NCI-H82 treated with DMSO at 0.1 percent for 48 hours (cell line): ENCODE data around the gene IMMP2L.
"Not testable (repeated sequence)": the region's sequence is repeated elsewhere in the genome, so short reads cannot be mapped to it uniquely, and the experiment has no call there.

ENCODE experiments used
- DNase-seq: peaks from one replicate; lab custom pipeline; 2025; ENCODE audit not compliant: unreplicated experiment; lab: John Stamatoyannopoulos, UW

The IMMP2L gene

GRCh38 chr7:111088328-111088727, 474.0 kb downstream of the IMMP2L start:
- DNase-seq, result no peak

GRCh38 chr7:111086532-111086931, 475.8 kb downstream of the IMMP2L start:
- DNase-seq, result no peak

DNA sequence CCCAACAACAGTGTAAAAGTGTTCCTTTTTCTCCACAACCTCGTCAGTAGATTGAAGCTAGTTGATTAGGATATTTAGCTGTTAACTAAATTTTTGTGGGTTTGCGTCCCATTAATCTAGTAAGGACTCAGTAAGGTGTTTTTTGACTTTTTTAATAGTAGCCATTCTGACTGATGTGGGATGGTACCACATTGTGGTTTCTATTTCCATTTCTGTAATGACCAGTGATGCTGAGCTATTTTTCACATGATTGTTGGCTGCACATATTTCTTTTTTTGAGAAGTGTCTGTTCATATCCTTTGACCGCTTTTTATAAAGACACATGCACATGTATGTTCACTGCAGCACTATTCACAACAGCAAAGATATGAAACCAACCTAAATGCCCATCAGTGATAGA, 476.9 kb downstream of the IMMP2L start:
- no peak for DNase-seq

- DNase-seq, result no peak
These were observed 478.9 kb downstream of the IMMP2L start for GRCh38 chr7:111083413-111083812.

DNA sequence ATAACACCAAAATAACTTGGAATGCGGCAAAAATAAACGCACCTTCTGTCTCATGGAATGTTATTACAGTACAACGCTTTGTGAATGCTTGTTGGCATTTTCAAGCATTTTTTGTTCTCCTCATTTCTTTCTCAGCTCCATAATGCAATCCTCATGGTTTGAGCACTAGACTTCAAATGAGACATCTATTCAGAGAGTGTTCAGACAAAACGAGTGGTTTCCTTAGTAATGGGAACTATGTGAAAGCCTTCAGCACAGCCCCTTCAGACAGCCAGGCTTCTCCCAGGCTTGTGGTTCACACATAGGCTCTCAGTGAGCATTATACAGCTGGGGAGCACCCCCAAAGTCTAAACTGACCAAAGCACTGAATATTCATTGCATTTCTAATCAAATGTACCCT, 479.9 kb downstream of the IMMP2L start:
- no peak for DNase-seq

DNA sequence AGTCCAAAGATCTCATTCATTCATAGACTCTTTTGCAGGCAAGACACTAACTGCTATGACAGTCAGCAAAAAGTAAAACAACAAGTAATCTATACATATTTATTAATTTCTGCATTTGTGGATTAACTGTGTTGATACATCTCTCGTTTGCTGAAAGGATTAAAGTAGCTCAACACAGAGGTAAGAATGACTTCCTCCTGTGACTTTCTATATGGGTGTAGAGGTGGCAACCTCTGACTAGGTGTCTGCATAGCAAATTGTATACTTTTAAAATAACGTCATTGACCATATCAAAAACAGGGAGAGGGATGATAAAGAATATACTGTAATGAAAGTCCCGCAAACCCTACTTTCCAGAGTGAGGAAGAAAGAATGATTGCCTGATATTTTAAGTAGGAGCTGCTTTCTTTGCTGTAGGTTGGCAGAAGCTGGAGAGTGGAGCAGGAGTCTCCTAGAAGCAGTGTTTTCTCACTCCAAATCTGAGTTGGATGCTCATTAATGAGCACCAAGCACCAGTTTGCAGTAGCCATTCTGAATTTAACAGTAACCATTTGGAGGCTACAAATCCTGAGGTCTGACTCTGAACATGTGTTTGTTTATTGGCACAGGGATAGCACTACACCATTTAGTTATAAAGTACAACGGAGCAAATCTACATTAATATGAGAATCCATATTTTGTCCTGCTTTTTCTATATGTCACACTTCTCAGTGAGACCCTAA, 480.6 kb downstream of the IMMP2L start:
- no peak for DNase-seq

DNA sequence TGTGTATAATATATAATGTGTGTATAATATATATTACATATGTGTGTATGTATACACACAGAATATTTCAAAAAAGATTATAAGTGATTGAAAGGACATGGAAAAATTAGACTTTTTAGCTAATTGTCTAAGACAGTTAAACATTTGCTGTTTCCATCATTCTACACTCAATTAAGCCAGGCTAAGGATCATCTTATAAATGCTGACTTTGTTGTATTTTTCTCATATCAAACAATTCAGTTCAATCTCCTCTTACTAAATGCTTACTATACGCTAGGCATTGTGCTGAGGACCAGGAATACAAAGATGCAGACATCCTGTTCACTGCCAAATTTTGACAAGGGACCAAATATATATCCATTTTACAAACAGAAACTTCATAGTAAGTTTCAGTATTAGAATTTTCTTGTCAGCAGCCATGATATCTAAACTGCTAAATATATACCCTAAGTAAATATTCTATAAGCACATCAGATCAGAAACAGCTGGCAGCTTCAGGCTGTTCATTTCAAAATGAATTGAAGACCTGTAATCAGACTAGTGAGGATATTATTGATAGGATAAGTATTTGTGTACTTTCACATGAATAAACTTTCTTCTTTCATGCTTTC, 481.7 kb downstream of the IMMP2L start:
- DNase-seq, result no peak

- DNase-seq, result no peak
These were observed 485.3 kb downstream of the IMMP2L start for GRCh38 chr7:111077001-111077400.

DNA sequence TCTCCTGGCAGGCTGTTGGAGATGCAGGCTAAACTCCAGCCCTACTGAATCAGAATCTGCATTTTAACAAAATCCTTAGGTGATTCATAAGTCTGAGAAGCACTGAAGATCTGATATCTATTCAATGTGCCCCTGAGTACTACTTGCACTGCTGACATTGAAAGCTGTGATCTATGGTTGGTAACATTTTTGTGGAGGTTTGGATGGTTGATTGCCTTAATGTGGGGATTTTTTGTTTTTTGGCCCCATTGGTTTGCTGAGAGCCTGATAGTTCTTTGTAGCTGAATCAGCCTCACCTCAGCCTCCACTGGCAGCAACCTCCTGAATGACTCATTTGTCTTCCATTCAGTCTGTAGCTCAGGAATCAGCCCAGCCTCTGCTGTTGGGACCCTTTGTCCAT, 486.1 kb downstream of the IMMP2L start:
- DNase-seq, result no peak

GRCh38 chr7:111075498-111075897, 486.8 kb downstream of the IMMP2L start:
- no peak for DNase-seq

- no peak for DNase-seq
These were observed 487.5 kb downstream of the IMMP2L start for GRCh38 chr7:111074748-111075146.

- no peak for DNase-seq
These were observed 488.1 kb downstream of the IMMP2L start for GRCh38 chr7:111074071-111074747.

- not testable (repeated sequence) for DNase-seq
These were observed 489.6 kb downstream of the IMMP2L start for GRCh38 chr7:111072658-111073057.

DNA sequence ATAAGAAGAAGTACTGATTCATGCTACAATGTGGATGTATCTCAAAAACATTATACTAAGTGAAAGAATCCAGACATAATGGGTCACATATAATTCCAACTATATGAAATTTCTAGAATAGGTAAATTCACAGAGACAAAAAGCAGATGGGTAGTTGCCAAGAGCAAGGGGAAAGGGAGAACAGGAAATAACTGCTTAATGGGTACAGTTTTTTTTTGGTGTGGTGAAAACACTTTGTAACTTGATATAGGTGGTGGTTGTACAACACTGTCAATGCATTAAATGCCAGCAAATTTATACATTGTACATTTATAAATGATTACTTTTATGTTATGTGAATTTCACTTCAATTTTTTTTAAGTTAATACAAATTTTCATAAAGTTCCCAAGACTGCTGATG, 490.7 kb downstream of the IMMP2L start:
- no peak for DNase-seq

- DNase-seq, result no peak
These were observed 493.7 kb downstream of the IMMP2L start for GRCh38 chr7:111068618-111069017.

DNA sequence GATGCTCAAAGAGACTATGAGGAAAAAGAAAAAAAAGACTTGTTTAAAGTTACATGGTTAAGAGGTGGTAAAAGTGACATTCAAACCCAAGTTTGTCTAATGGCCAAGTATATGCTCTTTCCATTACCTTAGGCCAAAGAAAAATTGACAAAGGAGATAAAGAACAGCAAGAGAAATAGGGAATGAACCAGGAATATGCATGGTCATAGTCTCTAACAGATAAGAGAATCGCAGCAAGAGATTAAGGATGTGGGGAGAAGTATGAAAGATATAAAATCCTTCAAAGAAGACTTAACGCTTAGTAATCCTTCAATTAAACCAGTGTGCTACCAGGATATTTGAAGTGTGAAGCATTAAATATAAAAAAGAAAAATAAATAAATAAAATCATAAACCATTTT, 494.6 kb downstream of the IMMP2L start:
- DNase-seq, result no peak

DNA sequence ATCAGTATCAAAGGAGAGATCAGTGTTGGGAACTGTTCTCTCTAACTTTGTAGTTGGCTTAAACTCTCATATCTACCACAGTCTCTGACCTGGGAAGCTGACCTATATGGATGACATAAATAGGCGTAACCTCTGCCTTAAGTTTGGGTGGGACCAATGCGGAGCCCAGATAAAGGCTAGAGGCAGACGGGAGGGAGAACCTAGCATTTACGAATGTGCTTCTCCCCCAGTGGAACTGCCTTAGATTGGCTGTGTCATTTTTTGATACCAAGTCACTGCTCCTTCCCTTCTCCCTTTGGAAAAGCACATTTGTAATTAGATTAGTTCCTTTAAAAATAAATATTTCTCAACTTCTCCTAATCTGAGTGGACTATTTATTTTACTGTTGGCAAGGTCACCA, 495.0 kb downstream of the IMMP2L start:
- no peak for DNase-seq

GRCh38 chr7:111063166-111063565, 499.1 kb downstream of the IMMP2L start:
- no peak for DNase-seq

DNA sequence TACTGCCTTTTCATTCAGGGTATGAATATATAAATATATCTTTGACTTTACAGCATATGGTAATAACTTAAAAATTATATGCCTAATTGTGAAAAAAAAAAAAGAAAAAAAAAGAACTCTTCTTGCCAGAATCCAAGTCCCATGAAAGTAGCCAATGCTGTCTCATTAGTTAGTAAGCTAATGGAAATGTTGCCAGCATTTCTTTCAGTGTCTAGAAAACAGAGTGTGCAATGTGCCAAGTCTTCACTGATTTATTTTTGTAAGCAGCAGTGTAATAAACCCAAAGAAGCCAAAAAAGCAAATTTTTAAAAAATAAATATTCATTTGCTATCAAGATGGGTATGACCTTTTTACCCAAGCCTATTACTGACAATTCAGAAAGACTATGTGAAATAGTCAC, 502.5 kb downstream of the IMMP2L start:
- no peak for DNase-seq

- no peak for DNase-seq
These were observed 505.2 kb downstream of the IMMP2L start for GRCh38 chr7:111057066-111057465.

GRCh38 chr7:111056371-111056770, 505.9 kb downstream of the IMMP2L start:
- no peak for DNase-seq

- DNase-seq, result no peak
These were observed 509.3 kb downstream of the IMMP2L start for GRCh38 chr7:111053035-111053434.
